Daoy (cell line): ENCODE measurements around the gene SBF2. TPM values are rescaled to one million over a fixed set of nuclear protein-coding genes. Genes with fewer than 3 reads are reported as not detected.

Source experiments
- DNase-seq: peaks from one replicate; pipeline ENCODE4 v3.0.0-alpha.2; 2015; ENCODE audit warnings: low read depth
- total RNA-seq: library from RNA; depleted of rRNA; stranded (reverse); fragments of >200 nt; shearing (Covaris generic); gene quantifications from 2 replicates; pipeline ENCODE4 v1.2.3, GENCODE V29; 2014; rRNA removed

SBF2 gene
- 19.4 and 23.4 TPM in 2 replicates for total RNA-seq

DNA sequence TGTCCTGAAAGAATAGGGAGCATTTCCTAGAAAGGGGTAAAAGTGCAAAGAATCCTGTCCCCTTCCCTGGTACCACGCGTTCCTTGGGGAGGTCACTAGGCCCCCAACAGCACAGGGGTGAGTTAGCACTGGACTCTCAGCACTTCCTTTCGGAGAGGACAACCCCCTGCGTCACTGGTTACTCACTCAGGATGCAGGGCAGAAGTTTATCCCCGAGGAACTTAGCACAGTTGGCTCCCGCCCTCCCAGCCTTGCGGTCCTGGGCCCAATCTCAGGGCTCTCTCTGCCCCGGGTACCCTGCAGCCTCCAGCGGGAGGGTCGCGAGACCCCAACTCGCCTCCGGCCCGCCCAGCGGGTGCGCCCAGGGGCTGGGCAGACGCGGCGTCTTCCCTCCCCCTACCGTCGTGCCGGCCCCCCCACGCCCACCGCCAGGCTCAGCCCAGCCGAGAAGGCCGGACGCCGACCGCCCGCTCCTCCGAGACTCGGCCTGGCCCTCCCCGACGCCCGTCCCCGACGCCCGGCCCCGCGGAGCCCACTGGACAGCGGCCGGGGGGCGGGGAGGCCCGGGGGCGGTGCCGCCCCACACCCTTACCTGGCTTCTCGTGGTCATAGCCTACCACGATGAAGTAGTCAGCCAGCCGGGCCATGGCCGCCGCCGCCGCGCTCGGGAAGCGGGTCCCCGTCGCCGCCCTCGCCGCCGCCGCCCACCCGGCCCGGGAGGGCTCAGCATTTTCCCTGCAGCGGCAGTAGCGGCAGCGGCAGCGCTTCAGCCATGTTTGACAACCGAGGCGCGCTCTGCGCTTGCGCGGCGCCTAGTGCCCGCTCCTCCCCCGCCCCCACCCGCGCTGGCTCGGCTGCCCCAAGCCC, at the start of gene SBF2:
Gene SBF2 (minus strand): TSS at position 797 of the 867 bp plus-strand sequence. CDS start 150 bp downstream, at position 647.
- peak; percentile 90 for DNase-seq

DNA sequence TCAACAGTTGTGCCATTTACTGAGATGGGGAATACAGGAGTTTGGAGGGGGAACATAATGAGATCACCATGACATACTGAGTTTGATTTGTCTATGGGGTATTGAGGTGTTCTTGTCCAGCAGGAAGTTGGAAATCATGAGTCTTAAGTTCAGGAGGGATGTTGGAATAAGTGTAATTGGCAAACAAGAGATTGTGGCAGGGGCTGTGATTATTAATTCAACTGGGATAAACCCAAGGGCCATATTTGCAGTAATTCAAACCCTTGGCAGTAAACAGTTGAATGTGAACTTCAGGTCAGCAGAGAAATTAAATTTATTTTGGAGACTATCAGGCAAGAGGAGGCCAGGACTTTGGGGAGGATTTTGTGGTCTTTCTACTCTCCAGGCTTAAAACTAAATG, 44.3 kb upstream of the SBF2 start:
- DNase-seq: no peak

DNA sequence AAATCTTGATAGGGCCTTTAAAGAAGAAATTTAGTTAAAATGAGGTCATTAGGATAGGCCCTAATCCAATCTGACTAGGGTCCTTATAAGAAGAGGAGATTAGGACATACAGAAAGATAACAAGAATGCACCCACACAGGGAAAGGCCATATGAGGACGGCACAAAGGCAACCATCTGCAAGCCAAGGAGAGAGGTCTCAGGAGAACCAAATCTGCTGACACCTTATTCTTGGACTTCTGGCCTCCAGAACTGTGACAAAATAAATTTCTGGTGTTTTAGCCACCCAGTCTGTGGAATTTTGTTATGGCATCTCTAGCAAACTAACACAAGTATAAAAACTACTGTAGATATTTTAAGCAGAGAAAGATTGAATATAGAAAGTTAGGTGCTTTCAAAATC, 39.5 kb upstream of the SBF2 start:
- DNase-seq: no peak

DNA sequence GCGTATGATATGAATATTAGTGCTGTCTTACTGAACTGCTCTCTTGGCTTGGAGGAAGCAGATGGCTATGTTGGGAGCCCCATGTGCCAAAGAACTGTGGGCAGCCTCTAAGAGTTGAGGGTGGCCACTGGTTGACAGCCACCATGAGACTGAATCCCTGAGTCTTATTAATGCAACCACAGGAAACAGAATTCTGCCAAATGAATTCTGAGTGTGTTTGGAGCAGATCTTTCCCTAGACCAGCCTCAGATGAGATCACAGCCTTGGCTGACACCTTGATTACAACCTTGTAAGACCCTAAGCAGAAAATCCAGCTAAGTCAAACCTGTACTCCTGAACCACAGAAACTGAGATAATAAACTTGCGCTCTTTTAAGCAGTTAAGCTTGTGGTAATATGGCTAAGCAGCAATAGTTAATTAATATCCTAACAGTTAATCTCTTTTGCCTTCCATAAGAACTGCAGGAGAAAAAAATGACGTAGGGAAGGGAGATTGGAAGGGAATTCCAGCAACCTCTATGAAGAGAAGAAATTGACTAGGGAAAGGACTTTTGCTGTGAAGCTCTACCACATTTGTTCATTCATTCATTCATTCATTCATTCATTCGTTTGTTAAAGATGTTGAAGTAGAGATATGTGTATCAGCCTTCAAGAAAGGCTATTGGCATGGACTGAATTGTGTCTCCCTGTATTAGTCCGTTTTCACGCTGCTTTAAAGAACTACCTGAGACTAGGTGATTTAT, 37.7 kb upstream of the SBF2 start:
- DNase-seq: no peak

DNA sequence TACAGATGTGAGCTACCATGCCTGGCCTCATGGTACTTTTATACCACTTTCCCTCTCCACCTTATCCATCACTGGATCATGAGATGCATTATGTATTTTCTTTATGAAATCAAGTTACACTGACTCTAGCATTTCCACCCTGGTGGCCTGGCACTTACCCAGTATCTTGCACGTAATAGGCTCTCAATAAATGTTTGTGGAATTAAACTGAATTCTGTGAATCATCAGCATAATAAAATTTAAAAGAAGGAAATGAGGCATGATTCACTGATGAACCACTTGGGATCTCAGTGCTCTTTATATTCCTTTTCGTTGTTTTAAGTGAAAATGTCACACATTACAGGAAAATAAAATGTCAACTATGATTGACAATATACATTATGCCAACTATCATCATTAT, 35.9 kb upstream of the SBF2 start:
- peak; percentile 76 for DNase-seq

DNA sequence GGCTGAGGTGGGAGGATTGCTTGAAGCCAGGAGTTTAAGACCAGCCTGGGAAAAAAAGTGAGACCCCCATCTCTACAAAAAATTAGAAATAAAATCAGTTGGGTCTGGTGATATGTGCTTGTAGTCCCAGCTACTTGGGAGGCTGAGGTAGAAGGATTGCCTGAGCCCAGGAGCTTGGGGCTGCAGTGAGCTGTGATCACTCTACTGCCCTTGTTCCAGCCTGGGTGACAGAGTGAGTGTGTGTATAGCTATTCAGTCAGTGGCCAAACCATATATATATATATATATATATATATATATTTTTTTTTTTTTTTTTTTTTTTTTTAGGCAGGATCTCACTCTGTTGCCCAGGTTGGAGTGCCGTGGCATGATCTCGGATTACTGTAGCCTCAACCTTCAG, 35.3 kb upstream of the SBF2 start:
- no peak for DNase-seq

DNA sequence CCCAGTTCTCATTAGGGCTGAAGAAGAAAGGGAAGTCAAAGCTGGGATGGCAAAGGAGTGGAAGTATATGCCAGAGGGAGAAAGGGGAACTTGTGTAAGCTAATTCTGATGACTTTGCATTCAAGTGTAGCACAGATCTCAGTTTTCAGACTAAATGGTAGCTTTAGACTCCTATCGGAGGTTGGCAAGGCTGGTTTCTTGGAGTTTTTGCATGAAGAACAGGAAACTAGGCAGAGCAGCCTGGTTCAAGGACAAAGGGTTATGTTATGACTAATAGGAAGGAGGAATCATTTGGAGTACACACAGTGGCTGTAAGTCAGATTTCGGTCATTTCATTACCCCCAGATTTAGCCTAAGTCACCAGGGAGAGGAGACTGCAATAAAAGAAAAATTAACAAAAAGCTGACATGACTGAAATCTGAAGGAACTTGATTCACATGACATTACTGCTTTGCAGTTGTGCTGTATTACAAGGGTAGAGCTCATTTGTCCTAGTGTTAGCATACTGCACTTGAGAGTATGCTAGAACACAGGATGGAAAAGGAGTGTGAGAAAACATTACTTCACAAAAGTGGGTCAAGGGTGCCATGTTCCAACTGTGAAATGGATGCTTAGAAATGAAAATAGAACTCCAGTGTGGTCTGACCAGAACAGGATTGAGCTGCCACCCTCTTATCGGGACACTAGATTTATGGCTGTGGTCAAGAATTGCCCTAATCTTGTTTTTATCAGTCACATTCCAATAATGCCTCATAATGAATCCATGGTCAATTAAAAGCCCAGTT, 34.5 kb upstream of the SBF2 start:
- DNase-seq: peak; percentile 85

DNA sequence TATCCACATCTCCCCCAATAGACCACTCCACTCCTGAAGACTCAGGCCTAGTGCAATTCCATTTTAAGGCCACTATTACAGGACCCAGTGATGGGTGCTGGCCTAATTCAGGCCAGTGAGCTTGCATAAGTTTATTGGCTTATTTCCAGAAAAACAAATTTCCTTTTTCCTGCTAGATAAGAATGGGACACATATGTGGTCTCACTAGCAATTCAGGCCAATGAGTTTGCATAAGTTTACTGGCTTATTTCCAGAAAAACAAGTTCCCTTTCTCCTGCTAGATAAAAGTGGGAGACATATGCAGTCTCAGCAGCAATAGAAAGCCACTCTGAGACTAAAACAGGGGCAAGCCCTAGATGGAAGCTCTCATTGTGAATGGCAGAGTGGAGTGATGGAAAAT, 33.2 kb upstream of the SBF2 start:
- no peak for DNase-seq

DNA sequence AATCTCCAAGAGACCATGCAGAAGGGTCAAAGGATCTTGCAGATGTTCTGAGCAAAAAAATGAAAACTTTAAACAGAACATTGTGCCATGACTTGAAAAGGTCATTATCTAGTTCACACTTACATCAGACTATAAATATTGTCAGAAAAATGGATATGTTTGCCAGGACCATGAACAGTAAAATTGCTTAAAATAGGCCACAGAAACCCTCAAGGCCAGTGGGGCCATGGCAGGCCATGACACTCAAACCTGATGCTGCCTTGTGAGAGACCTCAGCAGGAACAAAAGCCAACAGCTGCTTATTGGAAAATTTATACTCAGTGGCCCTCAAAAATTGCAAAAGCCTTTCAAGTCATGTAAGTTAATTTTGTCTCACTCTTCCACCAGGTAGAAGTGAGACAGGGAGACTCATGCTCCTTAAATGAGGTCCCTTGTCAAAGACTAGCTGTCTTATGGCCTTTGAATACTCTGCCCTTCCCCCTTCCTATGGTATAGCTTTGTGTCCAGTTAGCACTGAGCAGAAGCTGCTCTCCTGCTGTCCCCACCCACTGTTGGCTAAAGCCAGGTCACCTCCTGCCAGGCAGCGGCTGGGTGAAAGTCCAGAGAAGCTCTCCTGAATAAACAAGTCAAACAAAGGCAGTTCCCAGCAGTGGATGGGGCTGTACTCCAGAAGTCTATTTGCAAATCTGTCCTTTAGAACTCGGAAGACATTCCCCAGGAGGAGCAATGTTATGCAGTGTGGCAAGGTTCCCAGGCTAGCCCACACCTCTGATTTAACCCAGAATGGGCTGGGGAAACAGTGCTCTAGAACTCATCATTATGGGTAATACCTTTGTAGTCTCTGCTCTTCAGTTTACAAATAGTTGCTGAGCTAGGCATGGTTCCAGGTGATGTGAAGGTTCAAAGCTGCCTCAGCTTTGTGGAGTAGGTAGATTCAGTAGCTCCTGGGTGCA, 32.3 kb upstream of the SBF2 start:
- no peak for DNase-seq

DNA sequence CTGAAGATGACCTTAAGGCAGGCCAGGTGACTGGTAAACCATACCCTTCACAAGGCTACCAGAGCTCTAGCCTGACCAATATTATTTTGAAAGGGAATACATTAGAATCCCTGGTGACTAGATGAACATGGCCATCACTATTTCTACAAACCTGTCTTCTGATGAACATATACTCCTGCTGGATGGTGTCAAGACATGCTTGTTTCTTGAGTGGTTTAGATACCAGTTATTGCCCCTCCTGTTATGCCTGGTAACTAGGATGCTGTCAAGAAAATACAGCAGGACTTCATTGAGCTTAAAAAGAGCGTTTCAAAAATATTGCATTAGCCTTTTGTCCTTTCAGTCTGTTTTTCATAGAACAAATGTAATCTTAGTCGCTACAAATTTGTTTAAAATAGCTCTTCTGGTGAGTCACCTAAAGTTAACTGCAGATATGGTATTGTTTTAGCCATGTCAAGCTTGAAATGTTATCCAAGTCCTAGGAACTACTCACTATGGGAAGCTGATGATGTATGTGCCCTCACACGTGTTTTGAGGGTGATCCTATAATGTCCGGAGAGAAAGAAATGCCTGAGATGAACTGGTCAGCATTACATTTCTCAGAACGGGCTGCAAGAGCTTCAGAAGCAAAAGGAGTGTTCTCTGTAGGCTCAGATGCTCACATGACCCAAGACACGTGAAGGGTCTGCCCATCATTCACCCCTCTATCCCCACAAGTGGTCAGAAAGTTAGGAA, 31.4 kb upstream of the SBF2 start:
- no peak for DNase-seq

DNA sequence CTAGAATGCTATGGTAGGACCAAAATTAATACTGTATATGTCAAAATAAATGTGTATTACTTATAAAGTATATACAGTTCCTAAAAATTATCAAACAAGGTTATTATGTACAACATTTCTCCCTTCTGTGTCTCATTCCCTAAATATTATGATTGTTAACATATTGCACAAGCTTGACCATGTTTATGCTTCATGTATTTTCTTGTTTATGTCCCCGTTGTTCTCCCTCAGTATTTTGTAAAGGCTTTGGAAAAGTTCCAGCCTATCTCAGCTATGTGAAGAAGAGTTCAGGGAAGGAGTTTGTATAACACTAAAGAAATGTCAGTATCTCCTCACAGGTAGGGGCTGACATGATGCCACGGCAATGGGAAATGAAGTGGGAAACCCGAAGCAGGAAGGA, 30.5 kb upstream of the SBF2 start:
- DNase-seq: no peak

DNA sequence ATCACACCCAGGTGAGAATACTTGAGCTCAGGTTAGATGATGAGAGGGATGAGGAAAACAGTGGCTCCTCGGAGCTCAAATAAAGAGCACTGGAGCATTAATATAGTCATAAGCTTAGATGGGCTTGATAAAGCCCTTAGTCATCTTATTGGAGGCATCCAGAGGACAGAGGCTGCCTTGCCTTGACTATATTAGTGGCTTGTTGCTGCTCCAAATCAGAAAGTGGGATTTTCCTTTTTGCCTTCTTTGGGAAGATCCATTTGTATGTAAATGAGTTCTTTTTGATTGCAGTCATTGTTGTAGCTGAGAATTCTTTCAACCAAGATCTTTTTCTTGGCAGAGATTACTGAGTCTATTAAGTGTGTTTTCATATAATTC, 29.8 kb upstream of the SBF2 start:
- DNase-seq: no peak

DNA sequence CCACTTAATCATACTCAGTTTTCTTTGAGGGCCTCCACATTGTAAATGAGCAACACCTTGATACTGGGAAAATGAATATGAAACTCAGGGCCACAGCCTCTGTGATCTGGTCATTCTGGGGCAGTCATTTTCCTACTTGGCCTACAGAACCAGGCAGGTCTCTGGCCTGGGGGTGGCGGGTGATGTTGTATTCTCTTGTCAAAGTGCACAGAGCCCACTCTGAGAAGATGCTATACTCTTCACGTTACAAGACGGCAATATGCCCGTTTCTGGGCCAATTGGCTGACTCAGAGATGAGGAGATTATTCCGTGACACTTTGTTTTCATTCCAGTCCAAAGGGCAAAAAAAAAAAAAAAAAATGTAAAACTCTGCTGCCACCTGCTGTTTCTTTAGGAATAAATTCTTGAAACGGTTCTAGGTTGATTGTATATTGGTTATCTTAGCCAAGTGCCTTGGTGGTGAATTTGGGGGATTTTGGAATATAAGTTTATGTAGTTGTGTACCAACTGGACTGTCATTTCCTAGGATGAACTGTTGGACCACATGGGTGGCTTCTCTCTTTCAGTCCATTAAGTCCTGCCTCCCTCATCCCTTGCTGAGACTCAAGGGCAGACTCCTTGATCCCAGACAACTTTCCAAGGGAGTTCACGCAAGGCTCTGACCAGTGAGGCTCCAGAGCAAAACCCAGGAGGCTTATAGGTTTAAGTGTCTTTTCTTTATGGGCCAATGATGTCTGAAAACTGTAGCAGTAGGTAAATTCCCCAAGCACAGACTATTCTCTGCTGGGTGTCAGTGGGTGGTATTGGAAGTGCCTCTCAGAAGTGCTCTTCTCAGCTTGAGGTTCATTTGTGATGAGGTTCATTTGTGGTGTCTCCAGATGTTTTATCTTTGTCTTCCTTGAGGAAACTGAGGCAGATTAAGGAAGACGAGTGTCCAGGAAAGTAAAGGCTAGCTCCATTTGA, 29.1 kb upstream of the SBF2 start:
- DNase-seq: peak; percentile 78

DNA sequence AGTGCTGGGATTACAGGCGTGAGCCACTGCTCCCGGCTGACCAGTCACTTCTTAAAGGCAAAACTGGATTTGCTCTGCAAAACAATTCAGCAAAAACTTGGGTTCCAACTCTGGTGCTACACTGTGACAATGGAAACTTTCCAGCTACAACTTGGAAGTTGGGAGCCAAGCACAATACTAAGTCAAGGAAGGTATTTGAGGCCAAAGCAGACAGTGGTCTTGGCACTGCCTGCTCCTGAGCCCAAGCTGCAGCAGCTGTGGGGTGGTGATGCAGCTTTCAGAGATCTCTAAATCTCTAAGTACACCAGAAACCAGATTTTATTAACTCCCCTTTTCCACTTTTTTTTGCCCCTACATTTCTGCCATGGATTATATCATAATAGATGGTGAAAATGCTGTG, 28.4 kb upstream of the SBF2 start:
- DNase-seq: no peak

DNA sequence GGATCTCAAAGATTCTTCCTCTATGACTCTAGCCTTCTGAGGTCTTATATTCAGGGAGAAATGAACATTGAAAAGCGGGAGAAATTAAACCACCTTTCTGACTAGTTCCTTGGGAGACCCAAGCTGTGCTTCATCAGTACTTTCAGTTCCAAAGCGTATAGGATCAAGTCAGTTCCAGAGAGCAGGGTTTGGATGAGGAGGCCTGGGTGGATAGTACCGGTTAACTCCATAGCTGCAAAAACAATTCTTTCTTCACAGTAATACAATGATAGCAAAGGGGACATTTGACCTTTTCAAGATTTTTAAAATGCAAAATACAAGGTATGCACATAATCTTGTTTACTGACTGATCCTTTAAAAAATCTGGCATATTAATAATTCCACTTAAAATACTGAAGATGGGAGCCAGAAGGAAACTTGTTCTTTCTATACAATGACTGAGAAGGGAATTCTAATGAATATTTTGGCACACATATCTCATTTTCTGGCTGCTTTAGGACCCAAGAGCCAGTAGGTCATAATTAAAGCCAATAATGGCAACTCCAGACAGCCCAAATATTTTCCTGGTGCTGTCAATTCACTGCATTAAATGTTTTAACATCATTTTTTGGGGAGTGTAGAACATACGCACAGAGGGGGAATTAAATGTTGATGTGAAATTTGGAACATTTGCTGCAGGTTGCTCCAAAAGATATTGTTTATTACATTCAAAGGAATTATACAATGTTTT, 26.9 kb upstream of the SBF2 start:
- no peak for DNase-seq

DNA sequence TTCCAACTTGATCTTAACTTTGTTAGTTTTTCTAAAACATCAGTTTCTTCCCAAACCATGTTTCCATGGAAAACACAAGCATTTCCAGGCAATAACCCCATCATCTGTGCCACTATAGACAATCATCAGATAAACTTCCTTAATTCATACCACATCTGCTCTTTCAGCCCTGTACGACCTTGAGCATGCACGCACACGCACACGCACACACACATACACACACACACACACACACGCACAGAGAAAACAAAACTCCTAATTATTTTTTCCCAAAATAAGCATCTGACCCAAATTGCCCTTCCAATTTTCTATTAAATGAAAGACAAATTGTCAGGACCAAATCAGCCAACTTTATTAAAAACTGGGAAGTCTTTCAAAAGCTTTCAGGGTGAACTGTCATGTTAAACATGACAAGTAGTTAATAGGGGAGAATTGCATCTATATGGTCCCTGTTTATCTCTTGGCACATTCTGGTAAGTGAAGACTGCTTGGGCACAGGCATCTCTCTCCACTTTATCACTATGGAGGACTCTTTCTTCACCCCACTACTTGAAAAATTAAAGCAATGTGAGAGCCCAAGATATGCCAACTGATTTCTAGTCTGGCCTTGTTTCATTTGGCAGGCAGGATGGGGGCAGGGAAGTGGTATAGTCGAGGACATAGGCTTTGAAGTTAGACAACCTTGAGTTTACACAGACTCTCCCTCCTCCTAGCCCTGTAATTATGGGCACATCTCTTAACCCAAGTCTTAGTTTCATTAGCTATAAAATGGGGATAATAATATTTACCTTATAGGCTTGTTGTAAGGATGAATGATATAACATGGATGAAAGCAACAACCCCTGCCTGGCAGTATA, 25.9 kb upstream of the SBF2 start:
- no peak for DNase-seq

DNA sequence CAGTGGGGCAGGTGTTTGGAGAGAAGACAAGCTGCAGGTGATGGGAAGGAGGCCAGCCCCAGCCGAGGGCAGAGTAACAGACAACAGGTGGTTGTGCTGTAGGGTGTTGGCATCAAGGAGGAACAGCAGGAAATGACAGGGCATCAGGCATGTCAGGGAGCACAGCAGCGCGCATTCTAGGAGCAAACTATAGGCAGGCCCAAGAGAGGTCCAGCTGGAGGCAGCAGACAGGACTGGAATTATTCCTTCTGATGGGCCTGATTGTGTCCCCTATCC, 24.4 kb upstream of the SBF2 start:
- no peak for DNase-seq
